ENCODE data around the gene CX3CL1.

DNA sequence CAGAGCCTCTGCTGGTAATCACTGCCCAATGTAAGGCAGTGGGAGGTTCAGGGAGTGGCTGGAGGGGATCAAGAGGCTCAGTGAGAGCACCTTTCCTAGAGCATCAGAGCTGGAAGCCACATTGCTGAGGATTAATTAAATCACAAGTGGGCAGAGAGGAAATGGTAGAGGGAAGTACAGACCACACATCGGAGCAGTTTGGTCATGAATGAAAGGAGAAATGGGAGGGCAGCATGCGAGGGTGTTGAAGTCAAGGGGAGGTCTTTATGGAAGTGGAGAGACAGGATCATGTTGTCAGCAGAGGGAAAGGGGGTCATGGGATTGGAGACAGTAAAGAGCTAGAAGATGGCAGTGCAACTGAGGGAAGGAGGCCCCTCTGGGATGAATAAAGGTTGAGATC is 34.6 kb downstream of the CX3CL1 start:
- TF ChIP-seq CTCF (IDR thresholded peaks at IDR 0.05; ENCODE audit: poor library complexity, severe bottlenecking) (no peak), TAF1 (IDR thresholded peaks at IDR 0.05; ENCODE audit: low read depth) (no peak), POLR2AphosphoS5 (IDR thresholded peaks at IDR 0.05) (no peak), MXI1 (conservative IDR thresholded peaks at IDR 0.05; ENCODE audit: poor library complexity, severe bottlenecking) (no peak), EZH2 (IDR thresholded peaks at IDR 0.05; ENCODE audit: borderline replicate concordance, insufficient read depth, low read length, poor library complexity, severe bottlenecking) (no peak), EP300 (conservative IDR thresholded peaks at IDR 0.05; ENCODE audit: poor library complexity, severe bottlenecking) (no peak)
- TF ChIP-seq, protein P1, sequence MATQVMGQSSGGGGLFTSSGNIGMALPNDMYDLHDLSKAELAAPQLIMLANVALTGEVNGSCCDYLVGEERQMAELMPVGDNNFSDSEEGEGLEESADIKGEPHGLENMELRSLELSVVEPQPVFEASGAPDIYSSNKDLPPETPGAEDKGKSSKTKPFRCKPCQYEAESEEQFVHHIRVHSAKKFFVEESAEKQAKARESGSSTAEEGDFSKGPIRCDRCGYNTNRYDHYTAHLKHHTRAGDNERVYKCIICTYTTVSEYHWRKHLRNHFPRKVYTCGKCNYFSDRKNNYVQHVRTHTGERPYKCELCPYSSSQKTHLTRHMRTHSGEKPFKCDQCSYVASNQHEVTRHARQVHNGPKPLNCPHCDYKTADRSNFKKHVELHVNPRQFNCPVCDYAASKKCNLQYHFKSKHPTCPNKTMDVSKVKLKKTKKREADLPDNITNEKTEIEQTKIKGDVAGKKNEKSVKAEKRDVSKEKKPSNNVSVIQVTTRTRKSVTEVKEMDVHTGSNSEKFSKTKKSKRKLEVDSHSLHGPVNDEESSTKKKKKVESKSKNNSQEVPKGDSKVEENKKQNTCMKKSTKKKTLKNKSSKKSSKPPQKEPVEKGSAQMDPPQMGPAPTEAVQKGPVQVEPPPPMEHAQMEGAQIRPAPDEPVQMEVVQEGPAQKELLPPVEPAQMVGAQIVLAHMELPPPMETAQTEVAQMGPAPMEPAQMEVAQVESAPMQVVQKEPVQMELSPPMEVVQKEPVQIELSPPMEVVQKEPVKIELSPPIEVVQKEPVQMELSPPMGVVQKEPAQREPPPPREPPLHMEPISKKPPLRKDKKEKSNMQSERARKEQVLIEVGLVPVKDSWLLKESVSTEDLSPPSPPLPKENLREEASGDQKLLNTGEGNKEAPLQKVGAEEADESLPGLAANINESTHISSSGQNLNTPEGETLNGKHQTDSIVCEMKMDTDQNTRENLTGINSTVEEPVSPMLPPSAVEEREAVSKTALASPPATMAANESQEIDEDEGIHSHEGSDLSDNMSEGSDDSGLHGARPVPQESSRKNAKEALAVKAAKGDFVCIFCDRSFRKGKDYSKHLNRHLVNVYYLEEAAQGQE (IDR thresholded peaks at IDR 0.05; ENCODE audit: borderline replicate concordance), result no peak

Data from neural cell (in vitro differentiated cells).